ENCODE data around the gene IL10RB.
A peak's percentile ranks its signal among the peaks of the same experiment; 100 is the strongest.
"Not testable (repeated sequence)": the region's sequence is repeated elsewhere in the genome, so short reads cannot be mapped to it uniquely, and the experiment has no call there.

IL10RB gene

GRCh38 chr21:33305938-33306337 is 39.8 kb downstream of the IL10RB start:
- no peak for DNase-seq

GRCh38 chr21:33308586-33309490 is 42.7 kb downstream of the IL10RB start:
- peak; percentile 93 for DNase-seq

GRCh38 chr21:33309778-33310177 is 43.6 kb downstream of the IL10RB start:
- DNase-seq, result no peak

- DNase-seq, result no peak
Observed at GRCh38 chr21:33312121-33312520, 46.0 kb downstream of the IL10RB start.

GRCh38 chr21:33313183-33313582 is 47.0 kb downstream of the IL10RB start:
- no peak for DNase-seq

GRCh38 chr21:33313611-33314010 is 47.4 kb downstream of the IL10RB start:
- DNase-seq, result no peak

- no peak for DNase-seq
Observed at GRCh38 chr21:33314111-33314510, 47.9 kb downstream of the IL10RB start.

GRCh38 chr21:33315946-33316710 is 50.0 kb downstream of the IL10RB start:
- no peak for DNase-seq

GRCh38 chr21:33317145-33317544 is 51.0 kb downstream of the IL10RB start:
- no peak for DNase-seq

GRCh38 chr21:33317786-33318486 is 51.8 kb downstream of the IL10RB start:
- DNase-seq, result no peak

GRCh38 chr21:33321005-33321404 is 54.8 kb downstream of the IL10RB start:
- DNase-seq, result not testable (repeated sequence)

GRCh38 chr21:33323610-33324009 is 57.4 kb downstream of the IL10RB start:
- not testable (repeated sequence) for DNase-seq

- DNase-seq, result peak; percentile 98
Observed at GRCh38 chr21:33324291-33325221, 58.4 kb downstream of the IL10RB start, which contains the start of gene IFNAR1. IFNAR1 (plus strand) TSS chr21:33324970; CDS start chr21:33325056, 86 bp downstream.

- peak; percentile 73 for DNase-seq
Observed at GRCh38 chr21:33325222-33326067, 59.3 kb downstream of the IL10RB start.

- DNase-seq, result no peak
Observed at GRCh38 chr21:33327326-33327725, 61.2 kb downstream of the IL10RB start.

GRCh38 chr21:33327792-33328433 is 61.7 kb downstream of the IL10RB start:
- DNase-seq, result no peak

- no peak for DNase-seq
Observed at GRCh38 chr21:33330726-33331125, 64.6 kb downstream of the IL10RB start.

- DNase-seq, result no peak
Observed at GRCh38 chr21:33332143-33332542, 66.0 kb downstream of the IL10RB start.

- DNase-seq, result no peak
Observed at GRCh38 chr21:33334191-33334590, 68.0 kb downstream of the IL10RB start.

- no peak for DNase-seq
Observed at GRCh38 chr21:33334824-33335223, 68.7 kb downstream of the IL10RB start.

GRCh38 chr21:33339135-33339534 is 73.0 kb downstream of the IL10RB start:
- no peak for DNase-seq
